Muscle of leg (tissue), 11 donors: ENCODE data around the gene CPVL. TPM values are rescaled to one million over a fixed set of nuclear protein-coding genes. Genes with fewer than 3 reads are reported as not detected.

Experiments used
- DNase-seq: peaks from one replicate; pipeline ENCODE4 v3.0.0; 2013
- H3K27ac ChIP-seq: one replicate; pipeline ENCODE4 v1.5.1; 2013; ENCODE audit warnings: mild to moderate bottlenecking, low read length, control low read depth
- H3K27me3 ChIP-seq: one replicate; pipeline ENCODE4 v1.6.1; 2013; ENCODE audit warnings: low read length; ENCODE audit not compliant: control insufficient read depth, insufficient read depth
- H3K36me3 ChIP-seq: one replicate; pipeline ENCODE4 v1.6.1; 2013; ENCODE audit warnings: low read length; ENCODE audit not compliant: control insufficient read depth, insufficient read depth
- H3K4me1 ChIP-seq: one replicate; pipeline ENCODE4 v1.6.1; 2013; ENCODE audit warnings: low read length; ENCODE audit not compliant: control insufficient read depth, insufficient read depth
- H3K4me3 ChIP-seq: one replicate; pipeline ENCODE4 v1.5.1; 2013; ENCODE audit warnings: low read length, control low read depth
- H3K9me3 ChIP-seq: replicated peaks from 2 replicates; pipeline ENCODE4 v1.6.1; 2013; ENCODE audit warnings: low read depth, low read length; ENCODE audit not compliant: control insufficient read depth
- WGBS: methylation state at CpG from one replicate; pipeline ENCODE4 v1.1.5; 2013; ENCODE audit warnings: missing lambda C conversion rate; ENCODE audit not compliant: insufficient coverage; 5-methylcytosine and 5-hydroxymethylcytosine counted together
- polyA plus RNA-seq, 8 donors: library from polyadenylated mRNA; unstranded; fragments of 120-200 nt; gene quantifications; one replicate each; pipeline versions ENCODE4 v1.2.1 to v1.2.3, GENCODE V29; 2013; ENCODE audit warnings: inconsistent platforms in 1 of 8, low replicate concordance in 1 of 8; ENCODE audit not compliant: insufficient read length in 8 of 8, insufficient read depth in 1 of 8
- total RNA-seq: library from RNA; stranded (reverse); fragments of 120-200 nt; gene quantifications from one replicate; pipeline ENCODE4 v1.2.4, GENCODE V29; 2013

The CPVL gene
- total and polyA plus RNA-seq, 9 donors, result 16.8 to 45.4 (median 24.3) TPM

DNA sequence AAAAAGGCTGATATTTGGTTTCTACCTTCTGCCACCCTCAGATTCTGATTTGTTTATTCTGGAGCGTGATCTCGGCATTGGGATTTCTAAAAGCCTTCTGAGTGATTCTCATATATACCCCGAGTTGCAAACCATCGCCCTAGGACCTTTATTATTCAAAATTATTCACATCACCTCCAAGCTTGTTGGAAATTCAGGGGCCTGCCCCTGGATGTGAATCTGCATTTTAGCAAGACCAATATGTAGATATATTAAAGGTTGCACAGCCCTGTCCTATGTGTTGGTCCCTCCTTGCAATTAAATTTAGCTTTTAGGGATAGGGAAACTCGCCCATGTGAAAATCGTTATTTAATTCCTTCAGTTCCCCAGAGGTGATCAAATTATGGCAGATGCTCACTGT, 39.3 kb upstream of the CPVL start:
- 63% methylated on average over 2 of the region's 6 CpGs for WGBS
- DNase-seq, result no peak
- Histone ChIP-seq H3K27ac (no peak overlapping the region), H3K27me3 (peaks cover 6% of the 10 kb centered on the region), H3K9me3 (no peaks in the 10 kb centered on the region), H3K4me3 (no peak overlapping the region), H3K4me1 (peaks cover 5% of the 10 kb centered on the region), H3K36me3 (no peaks in the 10 kb centered on the region)

DNA sequence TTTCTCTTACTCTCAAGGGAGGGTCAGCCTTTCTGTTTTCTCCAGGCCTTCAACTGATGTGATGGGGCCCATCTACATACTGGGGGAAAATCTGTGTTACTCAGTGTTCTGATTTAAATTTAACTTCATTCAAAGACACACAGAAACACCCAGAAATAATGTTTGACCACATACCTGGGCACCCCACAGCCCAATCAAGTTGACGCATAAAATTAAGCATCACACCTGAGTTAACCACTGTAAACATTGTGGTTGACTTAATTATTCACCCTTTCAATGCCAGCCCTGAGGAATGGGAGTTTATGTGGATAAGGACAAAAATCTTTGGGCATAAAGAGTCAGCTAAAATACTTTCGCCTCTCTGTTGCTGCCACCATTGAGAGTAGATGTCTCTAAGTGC, 38.3 kb upstream of the CPVL start:
- DNase-seq, result no peak
- peaks cover 2% of the 10 kb centered on the region for H3K27me3 ChIP-seq
- H3K4me1 ChIP-seq, result peaks cover 1% of the 10 kb centered on the region
- no peak overlapping the region for H3K4me3 ChIP-seq
- H3K36me3 ChIP-seq, result no peaks in the 10 kb centered on the region
- no peak overlapping the region for H3K27ac ChIP-seq
- H3K9me3 ChIP-seq, result no peaks in the 10 kb centered on the region
- WGBS, result no CpG with 5 or more reads among the region's 2 CpGs

GRCh38 chr7:29179115-29179514, 32.8 kb upstream of the CPVL start:
- no peak overlapping the region for H3K27ac ChIP-seq
- DNase-seq, result no peak
- H3K9me3 ChIP-seq, result no peaks in the 10 kb centered on the region
- H3K4me3 ChIP-seq, result no peak overlapping the region
- WGBS, result 80% methylated on average over 1 of the region's 1 CpG
- H3K27me3 ChIP-seq, result no peaks in the 10 kb centered on the region
- H3K4me1 ChIP-seq, result no peaks in the 10 kb centered on the region
- no peaks in the 10 kb centered on the region for H3K36me3 ChIP-seq

GRCh38 chr7:29177963-29178600, 31.7 kb upstream of the CPVL start:
- Histone ChIP-seq H3K4me3 (no peak overlapping the region), H3K27me3 (no peaks in the 10 kb centered on the region), H3K9me3 (no peaks in the 10 kb centered on the region), H3K4me1 (no peaks in the 10 kb centered on the region), H3K36me3 (no peaks in the 10 kb centered on the region), H3K27ac (no peak overlapping the region)
- WGBS, result 59% methylated on average over 7 of the region's 9 CpGs
- peak; percentile 84 for DNase-seq

GRCh38 chr7:29173458-29173857, 27.1 kb upstream of the CPVL start:
- DNase-seq, result no peak
- H3K36me3 ChIP-seq, result no peaks in the 10 kb centered on the region
- H3K4me3 ChIP-seq, result no peak overlapping the region
- no peaks in the 10 kb centered on the region for H3K27me3 ChIP-seq
- no CpG with 5 or more reads among the region's 3 CpGs for WGBS
- H3K27ac ChIP-seq, result no peak overlapping the region
- no peaks in the 10 kb centered on the region for H3K4me1 ChIP-seq
- no peaks in the 10 kb centered on the region for H3K9me3 ChIP-seq

DNA sequence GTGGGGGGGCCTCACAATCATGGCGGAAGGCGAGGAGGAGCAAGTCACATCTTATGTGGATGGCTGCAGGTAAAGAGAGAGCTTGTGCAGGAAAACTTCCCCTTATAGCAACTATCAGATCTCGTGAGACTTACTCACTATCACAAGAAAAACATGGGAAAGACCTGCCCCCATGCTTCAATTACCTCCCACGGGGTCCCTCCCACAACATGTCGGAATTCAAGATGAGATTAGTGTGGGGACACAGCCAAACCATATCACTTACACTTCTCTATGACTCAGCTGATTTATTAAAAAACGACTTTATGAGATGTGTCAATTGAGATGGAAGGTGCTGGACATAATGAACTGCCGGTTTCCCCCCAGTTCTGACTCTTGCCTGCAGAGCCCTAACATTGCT, 24.4 kb upstream of the CPVL start:
- Histone ChIP-seq H3K27ac (no peak overlapping the region), H3K9me3 (no peaks in the 10 kb centered on the region), H3K4me1 (no peaks in the 10 kb centered on the region), H3K27me3 (no peaks in the 10 kb centered on the region), H3K4me3 (no peak overlapping the region), H3K36me3 (no peaks in the 10 kb centered on the region)
- DNase-seq, result no peak
- WGBS, result no CpG with 5 or more reads among the region's 7 CpGs

- Histone ChIP-seq H3K36me3 (no peaks in the 10 kb centered on the region), H3K27ac (no peak overlapping the region), H3K4me1 (no peaks in the 10 kb centered on the region), H3K27me3 (no peaks in the 10 kb centered on the region), H3K4me3 (no peak overlapping the region), H3K9me3 (no peaks in the 10 kb centered on the region)
- WGBS, result no CpG with 5 or more reads among the region's 1 CpG
- peak; percentile 41 for DNase-seq
Measured at GRCh38 chr7:29167721-29168120, 21.4 kb upstream of the CPVL start.

GRCh38 chr7:29163854-29164253, 17.5 kb upstream of the CPVL start:
- no peaks in the 10 kb centered on the region for H3K4me1 ChIP-seq
- no peak overlapping the region for H3K27ac ChIP-seq
- no peak overlapping the region for H3K4me3 ChIP-seq
- WGBS, result no CpG with 5 or more reads among the region's 3 CpGs
- H3K9me3 ChIP-seq, result no peaks in the 10 kb centered on the region
- DNase-seq, result no peak
- H3K36me3 ChIP-seq, result no peaks in the 10 kb centered on the region
- H3K27me3 ChIP-seq, result no peaks in the 10 kb centered on the region

- no peak for DNase-seq
- no CpG with 5 or more reads among the region's 6 CpGs for WGBS
Measured at GRCh38 chr7:29162577-29162976, 16.2 kb upstream of the CPVL start.

GRCh38 chr7:29161231-29161630, 14.9 kb upstream of the CPVL start:
- no peaks in the 10 kb centered on the region for H3K4me1 ChIP-seq
- DNase-seq, result no peak
- no peaks in the 10 kb centered on the region for H3K9me3 ChIP-seq
- no peak overlapping the region for H3K27ac ChIP-seq
- no peak overlapping the region for H3K4me3 ChIP-seq
- WGBS, result 86% methylated on average over 2 of the region's 4 CpGs
- no peaks in the 10 kb centered on the region for H3K36me3 ChIP-seq
- H3K27me3 ChIP-seq, result no peaks in the 10 kb centered on the region

More at GRCh38 chr7:29162577-29162976, 16.2 kb upstream of the CPVL start:
- Histone ChIP-seq H3K36me3 (no peaks in the 10 kb centered on the region), H3K27ac (no peak overlapping the region), H3K27me3 (no peaks in the 10 kb centered on the region), H3K4me1 (no peaks in the 10 kb centered on the region), H3K4me3 (no peak overlapping the region), H3K9me3 (no peaks in the 10 kb centered on the region)

DNA sequence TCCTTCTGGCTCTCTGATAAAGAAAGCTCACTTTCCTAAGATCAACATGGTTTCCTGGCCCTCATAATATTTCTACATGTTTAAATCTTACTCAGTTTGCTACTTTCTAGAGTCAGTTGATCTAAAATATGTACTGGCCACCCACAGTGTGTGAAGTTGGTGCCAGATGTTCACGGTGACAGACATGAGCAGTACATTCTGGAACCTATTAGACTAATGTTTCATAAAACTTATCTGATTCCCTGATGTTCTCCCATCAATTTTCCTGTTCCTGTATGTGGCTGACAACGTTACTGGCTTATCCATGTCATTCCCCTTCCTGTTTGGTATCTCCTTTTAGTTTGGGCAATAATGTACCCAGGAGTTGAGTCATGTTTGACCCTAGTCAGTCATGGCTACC, 13.7 kb upstream of the CPVL start:
- Histone ChIP-seq H3K4me3 (no peak overlapping the region), H3K9me3 (no peaks in the 10 kb centered on the region), H3K4me1 (no peaks in the 10 kb centered on the region), H3K27me3 (no peaks in the 10 kb centered on the region), H3K27ac (no peak overlapping the region), H3K36me3 (no peaks in the 10 kb centered on the region)
- no peak for DNase-seq
- no CpG with 5 or more reads among the region's 2 CpGs for WGBS
